ENCODE results near the gene KIAA1143. TPM values are rescaled to one million over a fixed set of nuclear protein-coding genes. Genes with fewer than 3 reads are reported as not detected.

The KIAA1143 gene
- total RNA-seq, 2 experiments from 2014 or later = 36.6 to 39.1 TPM

DNA sequence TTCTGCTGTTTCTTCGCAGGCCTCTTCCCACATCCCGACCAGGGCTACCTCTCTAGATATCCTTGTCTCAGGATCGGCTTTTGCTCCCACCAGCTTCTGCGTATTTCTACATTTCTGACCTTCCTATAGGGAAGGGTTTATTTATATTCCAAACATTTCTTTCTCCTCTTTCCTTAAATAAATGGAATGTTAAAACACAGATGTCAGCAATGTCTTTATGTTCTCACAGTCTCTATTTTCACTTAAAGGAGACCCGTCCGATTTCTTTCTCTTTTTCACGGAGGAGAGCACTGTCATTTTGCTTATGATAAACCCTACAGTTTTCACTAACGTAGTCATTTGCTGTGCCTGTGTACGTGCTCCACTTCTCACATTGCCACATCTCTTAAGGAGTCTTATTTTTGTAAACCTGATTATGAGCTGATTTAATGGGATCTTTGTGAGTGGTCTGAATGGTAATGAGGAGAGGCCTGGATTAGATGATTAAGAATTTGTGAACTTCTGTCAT is 805 bp upstream of the KIAA1143 start:
- Mint-ChIP-seq H3K4me3 (peak overlapping the region; percentile 96), H3K27me3 (no peaks in the 10 kb centered on the region), H3K36me3 (ENCODE audit: low read depth) (peaks cover 69% of the 10 kb centered on the region), H3K27ac (peak overlapping the region; percentile 92), H3K4me1 (ENCODE audit: low read depth) (peaks cover 25% of the 10 kb centered on the region), H3K9me3 (peaks cover 21% of the 10 kb centered on the region)
- DNase-seq = no peak
- ChIA-PET POLR2A (interaction anchor here (0.5 to 2.5 kb wide), 20 partner anchors 8 to 703 kb away, joined by 3 to 10 read pairs (median 4); partner anchors contain the start of genes ZKSCAN7, ZNF197, ZNF501 and ZNF502), CTCF (interaction anchor here (0.6 to 2.5 kb wide), 4 partner anchors 10 to 1657 kb away, joined by 3 to 9 read pairs (median 5); no protein-coding TSS in a partner anchor)
- TF ChIP-seq CTCF (IDR thresholded peaks at IDR 0.05) = no peak
- ATAC-seq = no peak
- intact Hi-C loops (cut with micrococcal nuclease) = no loop called here

GRCh38 chr3:44761101-44761423 is 357 bp downstream of the KIAA1143 start:
- DNase-seq (no peak), ATAC-seq (no peak)
- peak overlapping the region; percentile 92 for H3K27ac Mint-ChIP-seq
- no peak for TF ChIP-seq CTCF (IDR thresholded peaks at IDR 0.05)
- peaks cover 21% of the 10 kb centered on the region for H3K9me3 Mint-ChIP-seq
- H3K4me3 Mint-ChIP-seq = peak overlapping the region; percentile 96
- CTCF ChIA-PET = interaction anchor here (1.0 to 2.5 kb wide), 3 partner anchors 11 to 153 kb away, joined by 3 to 9 read pairs (median 7); no protein-coding TSS in a partner anchor
- POLR2A ChIA-PET = interaction anchor here (1.0 to 2.5 kb wide), 9 partner anchors 23 to 250 kb away, joined by 3 to 10 read pairs (median 5); partner anchors contain the start of genes EXOSC7, ZDHHC3, ZKSCAN7 and ZNF197
- peaks cover 27% of the 10 kb centered on the region for H3K4me1 Mint-ChIP-seq (ENCODE audit: low read depth)
- H3K36me3 Mint-ChIP-seq (ENCODE audit: low read depth) = peaks cover 72% of the 10 kb centered on the region
- no peaks in the 10 kb centered on the region for H3K27me3 Mint-ChIP-seq
- intact Hi-C loops (cut with micrococcal nuclease) = no loop called here

DNA sequence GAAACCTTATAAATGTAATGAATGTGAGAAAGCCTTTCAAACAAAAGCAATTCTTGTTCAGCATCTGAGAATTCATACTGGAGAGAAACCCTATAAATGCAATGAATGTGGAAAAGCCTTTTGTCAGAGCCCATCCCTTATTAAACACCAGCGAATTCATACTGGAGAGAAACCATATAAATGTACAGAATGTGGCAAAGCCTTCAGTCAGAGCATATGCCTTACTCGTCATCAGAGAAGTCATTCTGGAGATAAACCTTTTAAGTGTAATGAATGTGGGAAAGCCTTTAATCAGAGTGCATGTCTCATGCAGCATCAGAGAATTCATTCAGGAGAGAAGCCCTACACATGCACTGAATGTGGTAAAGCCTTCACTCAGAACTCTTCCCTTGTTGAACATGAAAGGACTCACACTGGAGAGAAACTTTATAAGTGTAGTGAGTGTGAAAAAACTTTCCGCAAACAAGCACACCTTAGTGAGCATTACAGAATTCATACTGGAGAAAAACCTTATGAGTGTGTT is 26.7 kb downstream of the KIAA1143 start:
- ATAC-seq = no peak
- Mint-ChIP-seq H3K9me3 (peaks cover 70% of the 10 kb centered on the region), H3K4me3 (no peak overlapping the region), H3K36me3 (ENCODE audit: low read depth) (peaks cover 65% of the 10 kb centered on the region), H3K27ac (no peak overlapping the region), H3K27me3 (no peaks in the 10 kb centered on the region), H3K4me1 (ENCODE audit: low read depth) (peaks cover 9% of the 10 kb centered on the region)
- intact Hi-C loops (cut with micrococcal nuclease) = no loop called here
- DNase-seq = no peak
- ChIA-PET CTCF (no interaction called here), POLR2A (no interaction called here)
- no peak for TF ChIP-seq CTCF (IDR thresholded peaks at IDR 0.05)

DNA sequence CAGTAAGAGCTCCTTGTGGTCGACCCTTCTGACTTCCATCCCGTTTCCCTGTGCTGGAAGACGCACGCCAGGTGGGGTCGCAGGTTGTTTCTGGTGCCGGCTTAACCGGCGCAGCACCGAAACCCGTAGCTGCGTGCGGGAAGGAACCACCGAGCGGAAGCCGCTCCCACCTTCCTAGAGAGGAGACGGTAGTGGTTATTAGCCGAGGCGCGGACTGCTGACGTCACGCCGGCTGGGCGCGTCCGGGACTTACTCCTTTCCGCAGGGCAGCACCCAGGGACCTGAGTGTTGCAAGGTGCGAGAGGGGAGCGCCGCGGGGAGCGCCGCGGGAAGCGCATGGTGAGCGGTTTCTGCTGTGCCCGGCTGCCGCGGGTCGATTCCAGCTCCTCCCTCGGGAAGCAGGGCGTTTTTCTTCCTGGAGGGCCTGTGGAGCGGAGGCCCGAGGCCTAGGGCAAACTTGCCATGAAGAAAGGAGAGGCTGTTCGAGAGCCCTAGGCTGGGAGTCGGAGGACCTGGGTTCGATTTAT is 32.0 kb downstream of the KIAA1143 start, which contains the start of gene ZNF501:
Gene ZNF501 (plus strand): TSS at position 252 of the 527 bp plus-strand sequence. CDS start 4,787 bp downstream, outside the sequence.
- Mint-ChIP-seq H3K36me3 (ENCODE audit: low read depth) (peaks cover 67% of the 10 kb centered on the region), H3K27me3 (no peaks in the 10 kb centered on the region), H3K4me3 (peak within 1 kb of the TSS; percentile 91), H3K4me1 (ENCODE audit: low read depth) (peaks cover 16% of the 10 kb centered on the region), H3K27ac (peak within 1 kb of the TSS; percentile 85), H3K9me3 (peaks cover 66% of the 10 kb centered on the region)
- CTCF ChIA-PET = interaction anchor here (1.0 to 1.2 kb wide), 2 partner anchors 18 to 104 kb away, joined by 3 to 9 read pairs; partner anchors contain the start of gene ZNF502
- ATAC-seq (peak; percentile 99), DNase-seq (peak; percentile 96)
- intact Hi-C loops (cut with micrococcal nuclease) = loop anchor here (1.0 kb wide), 1 partner anchor 17 kb away; the partner anchor contains the start of gene ZNF502
- POLR2A ChIA-PET = interaction anchor here (0.6 to 1.6 kb wide), 7 partner anchors 10 to 44 kb away, joined by 3 to 8 read pairs (median 4); partner anchors contain the start of genes KIAA1143, KIF15 and ZNF502
- TF ChIP-seq CTCF (IDR thresholded peaks at IDR 0.05) = no peak

GRCh38 chr3:44722103-44722401 is 39.4 kb downstream of the KIAA1143 start:
- no peak overlapping the region for H3K27ac Mint-ChIP-seq
- ChIA-PET POLR2A (interaction anchor here (1.0 kb wide), 1 partner anchor 35 kb away, joined by 3 read pairs; no protein-coding TSS in a partner anchor), CTCF (no interaction called here)
- no peak for TF ChIP-seq CTCF (IDR thresholded peaks at IDR 0.05)
- no peaks in the 10 kb centered on the region for H3K4me1 Mint-ChIP-seq (ENCODE audit: low read depth)
- DNase-seq (no peak), ATAC-seq (no peak)
- no peak overlapping the region for H3K4me3 Mint-ChIP-seq
- H3K27me3 Mint-ChIP-seq = no peaks in the 10 kb centered on the region
- intact Hi-C loops (cut with micrococcal nuclease) = no loop called here
- H3K36me3 Mint-ChIP-seq (ENCODE audit: low read depth) = peaks cover 73% of the 10 kb centered on the region
- peaks cover 68% of the 10 kb centered on the region for H3K9me3 Mint-ChIP-seq

Measured in activated CD8-positive, alpha-beta T cell treated with anti-CD3 and anti-CD28 coated beads for 36 hours (primary cell).